NAMALWA (cell line): ENCODE measurements around the gene COL4A6.

Experiments
- DNase-seq: peaks from one replicate; pipeline ENCODE4 v3.0.0-alpha.2; 2015; ENCODE audit warnings: low spot score

Gene COL4A6

DNA sequence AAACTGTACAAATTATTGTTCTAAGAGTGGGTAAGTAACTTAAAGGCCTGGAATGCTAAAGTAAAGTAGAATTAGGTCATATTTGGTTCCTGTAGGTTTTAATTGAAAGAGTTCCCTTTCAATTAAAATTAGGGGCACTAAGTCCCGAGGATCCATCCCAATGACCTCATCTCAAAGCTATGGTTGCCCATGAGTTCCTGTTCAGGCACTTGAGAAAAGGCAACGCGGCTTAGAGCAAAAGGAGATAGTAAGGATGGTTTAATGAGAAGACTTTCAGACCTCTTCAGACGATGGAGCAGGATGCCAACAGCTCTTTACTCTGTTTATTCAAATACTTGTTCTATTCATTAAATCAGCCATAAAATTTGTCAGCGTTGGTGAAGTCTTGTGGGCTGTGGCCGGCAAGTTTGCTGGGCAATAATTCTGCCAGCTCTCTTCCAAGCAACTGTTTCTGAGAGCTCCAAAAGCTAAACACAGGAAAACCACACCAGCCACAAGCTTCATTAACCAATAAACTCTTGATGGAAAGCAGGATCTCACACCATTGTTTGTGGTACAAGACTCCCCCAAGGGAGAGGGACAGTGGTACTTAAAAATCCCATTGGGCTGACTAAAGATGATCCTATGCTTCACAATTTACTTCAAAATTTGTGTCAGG is 167.4 kb downstream of the COL4A6 start:
- no peak for DNase-seq

DNA sequence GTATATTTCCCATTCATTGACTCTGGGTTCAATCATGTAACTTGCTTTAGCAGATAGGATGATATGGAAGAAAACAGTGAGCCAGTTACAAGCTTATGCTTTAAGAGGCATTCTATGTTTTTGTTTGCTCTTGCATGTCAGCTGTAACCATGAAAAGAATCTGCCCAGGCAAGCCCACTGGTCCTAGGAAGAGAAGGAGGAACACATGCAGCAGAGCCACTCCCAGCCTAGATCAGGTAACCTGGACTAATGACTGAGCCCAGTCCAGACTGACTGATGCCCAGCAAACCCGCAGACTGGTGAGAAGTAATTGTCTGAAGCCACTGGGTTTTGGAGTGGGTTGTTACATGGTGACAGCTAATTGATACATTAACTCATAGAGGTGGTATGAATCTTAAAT is 167.9 kb downstream of the COL4A6 start:
- no peak for DNase-seq

DNA sequence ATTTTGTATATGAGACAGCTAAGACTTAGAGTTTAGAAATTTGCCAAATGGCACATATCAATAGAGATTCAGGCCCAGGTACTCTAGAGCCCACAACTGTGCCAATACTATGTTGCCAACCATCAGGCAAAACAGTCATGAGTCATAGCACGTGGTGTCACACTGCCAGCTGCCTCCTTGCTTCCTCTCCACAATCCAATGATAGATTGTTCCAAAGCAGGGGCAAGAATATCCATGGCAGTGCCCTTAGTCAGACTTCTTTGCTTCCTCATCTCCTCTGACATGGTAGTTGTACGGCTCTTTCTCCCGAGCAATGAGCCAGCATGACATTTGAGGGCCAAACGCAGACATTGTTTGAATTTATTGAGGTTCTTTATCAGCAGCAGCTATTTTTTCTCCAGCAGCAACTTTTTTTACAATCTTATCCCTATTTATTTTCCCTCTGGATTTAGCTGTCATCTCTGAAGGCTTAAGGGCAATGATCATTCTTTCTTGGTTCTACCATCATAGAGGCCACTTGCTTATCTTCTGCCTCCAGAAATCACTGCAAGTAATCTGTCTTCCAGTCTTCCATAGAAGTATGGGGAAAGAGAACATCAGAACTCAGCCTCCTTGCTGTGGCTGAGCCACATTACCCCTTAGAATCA is 169.7 kb downstream of the COL4A6 start:
- no peak for DNase-seq

DNA sequence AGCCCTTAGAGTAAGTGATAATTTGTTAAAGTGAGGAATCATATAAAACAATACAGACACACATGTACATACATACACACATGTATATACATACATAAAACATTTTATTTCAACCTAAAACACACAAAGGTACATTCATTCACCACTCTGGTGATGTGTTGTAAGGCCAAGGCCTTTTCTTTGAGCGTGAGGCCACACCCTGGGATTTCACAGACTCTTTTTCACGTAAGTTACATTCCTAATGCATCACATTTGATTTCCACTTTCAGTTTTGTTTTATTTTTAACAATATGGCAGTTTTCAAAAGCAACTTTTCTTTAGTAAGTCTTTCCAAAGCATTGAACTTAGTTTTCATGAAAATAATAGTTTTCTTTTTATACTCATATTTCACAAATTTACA is 170.7 kb downstream of the COL4A6 start:
- DNase-seq = no peak

DNA sequence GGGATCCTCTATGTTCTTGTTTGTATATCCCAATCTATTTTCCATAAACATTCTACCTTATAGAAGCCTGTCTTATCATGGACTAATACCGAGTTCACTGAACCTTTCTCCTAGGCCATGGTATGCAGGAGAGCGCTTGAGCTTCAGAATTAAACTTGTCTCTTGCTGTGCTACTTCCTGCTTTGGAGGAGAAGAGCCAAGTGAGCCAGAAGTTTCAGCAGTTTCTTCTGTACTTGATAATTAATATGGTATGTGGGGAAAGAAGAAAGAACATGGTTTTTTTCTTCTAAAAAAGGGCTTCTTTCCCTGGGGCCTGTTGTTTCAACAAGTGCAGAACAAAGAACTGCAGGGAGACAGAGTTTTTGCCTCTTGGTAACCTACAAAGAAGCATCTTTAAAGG is 173.8 kb downstream of the COL4A6 start:
- DNase-seq = no peak

DNA sequence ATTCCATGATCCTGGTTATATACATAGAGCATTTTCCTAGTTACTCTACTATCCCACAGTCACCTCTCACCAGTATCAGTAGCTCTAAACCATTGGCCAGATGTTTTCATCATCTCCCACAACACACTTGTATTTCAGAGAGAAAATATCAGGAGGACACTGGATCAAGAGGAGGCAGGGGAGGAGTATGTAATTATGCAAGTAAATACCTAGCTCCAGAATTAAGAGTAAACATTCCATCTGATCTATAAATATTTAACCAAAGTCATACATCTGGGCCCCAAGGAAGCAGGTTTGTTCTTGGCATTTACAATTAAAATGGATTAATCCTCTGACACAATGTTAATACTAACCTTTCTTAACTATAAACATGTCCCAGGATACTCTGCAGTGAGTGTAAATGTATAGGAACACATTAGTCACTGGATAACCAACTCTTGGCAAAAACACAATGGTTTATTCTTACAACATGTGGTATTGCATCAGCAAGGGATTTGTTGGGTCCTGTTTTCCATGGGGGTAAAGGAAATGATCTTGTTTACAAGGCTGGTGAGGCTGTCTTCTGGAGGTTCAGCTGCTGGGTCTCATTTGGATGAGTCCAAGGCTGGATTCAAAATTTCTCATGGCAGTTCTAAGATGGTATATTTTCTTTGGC is 176.5 kb downstream of the COL4A6 start:
- DNase-seq = no peak

DNA sequence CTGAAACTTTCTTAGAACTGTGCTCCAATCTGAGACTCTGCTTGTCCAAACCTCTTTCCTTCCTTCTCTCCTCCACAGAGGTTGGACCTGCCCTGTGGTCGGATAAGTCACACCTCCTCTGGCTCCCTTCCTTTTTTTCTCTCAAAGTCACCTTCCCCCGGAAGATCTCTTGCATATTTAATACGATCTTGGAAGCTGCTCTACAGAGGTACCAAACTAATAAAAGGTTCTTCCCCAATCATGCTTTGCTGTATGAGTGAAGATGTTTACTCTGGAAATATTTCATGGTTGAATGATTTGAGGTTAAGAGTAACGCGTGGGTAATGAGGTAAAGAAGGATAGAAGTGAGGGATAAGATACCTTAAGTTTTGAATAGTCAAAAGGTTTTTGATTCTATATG is 180.7 kb downstream of the COL4A6 start:
- DNase-seq = no peak

DNA sequence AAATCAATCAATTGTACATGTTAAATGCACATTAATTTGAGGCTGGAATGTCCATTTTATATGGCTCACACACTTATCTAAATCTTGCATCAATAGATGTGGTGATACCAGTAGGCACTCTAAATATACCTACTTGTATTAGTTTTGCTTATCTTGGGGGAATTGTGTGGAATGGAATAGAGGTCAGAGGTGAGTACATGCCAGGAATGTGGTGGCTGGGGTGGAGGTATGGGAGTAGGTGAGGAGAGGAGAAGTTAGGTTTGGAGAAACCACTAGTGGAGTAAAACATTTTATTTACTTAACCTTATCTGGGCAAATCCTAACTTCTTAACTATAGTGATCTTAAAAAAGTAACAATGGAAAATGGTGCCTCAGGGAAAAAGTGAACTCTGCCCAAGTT is 183.6 kb downstream of the COL4A6 start:
- no peak for DNase-seq

DNA sequence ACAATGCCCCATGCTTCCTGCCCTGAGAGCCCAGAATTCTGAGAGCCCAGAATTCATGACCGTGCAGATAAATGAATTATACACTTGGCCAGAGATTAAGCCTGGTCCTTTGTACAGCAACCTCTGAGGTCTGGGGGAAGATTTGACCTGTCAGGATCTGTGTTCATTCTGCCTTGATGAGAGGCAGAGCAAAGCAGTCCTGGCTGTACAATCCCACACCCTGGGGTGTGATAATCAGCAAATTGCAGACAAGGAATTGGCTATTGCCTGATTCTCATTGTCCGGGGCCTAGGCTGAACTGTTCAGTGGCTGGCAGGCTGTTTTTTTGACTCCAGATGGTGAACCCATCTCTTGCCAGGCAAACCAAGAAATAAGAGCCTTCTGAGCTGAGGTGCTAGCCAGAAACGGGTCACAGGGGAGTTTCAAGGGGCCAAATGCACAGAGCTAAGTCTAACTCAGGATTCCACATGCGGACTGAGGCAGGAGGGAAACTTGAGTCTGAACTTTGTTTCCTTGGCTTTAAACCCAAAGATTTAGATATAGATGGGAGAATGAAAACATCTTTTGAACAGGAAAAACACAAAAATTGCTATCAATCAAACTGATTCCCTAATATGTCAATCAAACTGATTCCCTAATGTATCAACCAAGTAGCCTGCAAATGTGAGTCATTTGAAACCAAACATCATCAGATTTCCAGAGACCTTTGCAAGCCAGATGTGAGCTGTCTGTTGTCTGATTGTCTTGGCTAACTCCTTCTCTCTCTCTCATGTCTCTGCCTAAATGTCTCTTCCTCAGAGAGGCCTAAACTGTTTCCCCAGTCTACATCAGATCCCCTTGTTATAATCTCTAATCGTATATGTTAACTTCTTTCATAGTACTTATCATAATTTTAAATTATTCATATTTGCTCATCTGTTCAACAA is 187.3 kb downstream of the COL4A6 start:
- no peak for DNase-seq

DNA sequence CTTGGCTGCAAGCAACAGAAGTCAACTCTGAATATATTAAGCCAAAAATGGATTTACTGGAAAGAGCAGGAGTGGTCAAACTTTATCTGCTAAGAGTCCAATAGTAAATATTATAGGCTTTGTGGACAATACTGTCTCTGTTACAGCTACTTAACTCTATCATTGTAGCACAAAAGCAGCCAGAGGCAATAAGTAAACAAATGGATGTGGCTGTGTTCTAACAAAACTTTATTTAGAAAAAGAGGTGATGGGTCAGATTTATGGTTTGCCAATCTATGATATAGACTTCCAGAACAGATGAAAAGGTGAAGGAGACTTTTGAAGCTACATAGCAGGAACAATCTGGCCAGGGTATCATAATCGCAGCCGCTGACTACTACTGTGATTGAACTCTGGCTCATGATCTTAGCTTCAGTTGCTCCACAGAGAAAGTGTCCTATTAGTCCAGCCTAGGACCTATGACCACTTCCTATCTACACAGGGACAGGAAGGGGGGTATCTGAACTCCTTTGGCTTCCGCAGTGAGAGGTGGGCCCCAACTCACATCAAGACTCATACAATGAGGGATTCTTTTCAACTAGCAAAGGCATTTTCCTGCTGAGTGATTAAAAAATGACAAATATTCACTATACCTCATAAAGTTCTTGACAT is 191.8 kb downstream of the COL4A6 start:
- no peak for DNase-seq

DNA sequence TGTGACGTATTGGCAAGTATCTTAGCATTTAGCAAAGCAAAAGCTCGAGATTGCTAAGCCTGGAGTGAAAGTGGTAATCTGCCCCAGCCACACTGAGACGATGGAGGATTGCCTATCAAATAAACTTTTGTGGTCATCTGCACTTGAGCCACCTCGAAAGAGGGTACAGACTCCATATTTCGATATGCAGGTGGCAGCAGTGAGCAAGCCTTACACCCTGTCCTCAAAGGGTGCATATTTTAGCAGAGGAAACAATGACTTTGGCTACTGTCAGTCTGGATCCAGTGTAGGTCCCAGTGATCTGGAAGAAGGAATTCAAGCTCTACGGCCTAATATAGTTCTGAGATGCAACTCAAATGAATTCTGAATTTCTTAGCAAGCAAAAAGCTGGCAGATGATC is 192.8 kb downstream of the COL4A6 start:
- DNase-seq = peak; percentile 2

DNA sequence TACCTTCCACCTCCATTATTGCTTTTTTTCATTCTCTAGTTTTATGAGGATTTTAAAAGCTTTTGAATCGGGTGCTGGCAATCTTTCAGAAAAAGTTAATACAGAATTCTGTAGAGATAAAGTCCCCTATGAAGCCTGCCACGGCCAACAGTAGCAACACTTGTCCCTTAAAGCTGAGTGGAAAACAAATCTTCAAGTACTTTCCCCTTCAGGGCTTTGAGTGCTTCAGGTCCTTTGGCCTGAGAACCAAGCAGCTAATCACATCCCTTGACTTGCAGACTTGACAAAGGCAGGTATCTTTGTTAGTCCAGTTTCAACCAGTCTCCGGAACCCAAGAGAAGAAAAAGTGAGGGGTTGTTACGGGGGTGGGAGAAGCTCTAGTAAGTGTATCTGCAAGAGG is 202.2 kb downstream of the COL4A6 start:
- no peak for DNase-seq

DNA sequence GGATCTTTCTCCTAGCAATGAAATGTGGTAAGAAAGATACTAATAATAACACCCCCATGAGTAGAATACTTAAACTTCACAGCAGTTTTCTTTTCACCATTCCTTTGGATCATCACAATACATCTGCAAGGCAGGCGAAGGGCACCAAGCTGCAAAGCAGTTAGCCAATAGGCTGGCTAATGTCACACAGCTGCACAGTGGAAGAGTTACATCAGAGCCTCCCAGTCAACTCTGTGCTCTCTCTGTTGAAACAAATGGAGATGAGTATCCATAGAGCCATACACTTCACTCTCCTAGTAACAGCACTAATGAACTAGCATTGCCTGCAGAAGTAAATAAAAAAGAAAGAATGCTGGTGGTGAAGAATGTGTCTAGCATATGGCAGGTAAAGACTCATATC is 207.6 kb downstream of the COL4A6 start:
- DNase-seq = no peak

DNA sequence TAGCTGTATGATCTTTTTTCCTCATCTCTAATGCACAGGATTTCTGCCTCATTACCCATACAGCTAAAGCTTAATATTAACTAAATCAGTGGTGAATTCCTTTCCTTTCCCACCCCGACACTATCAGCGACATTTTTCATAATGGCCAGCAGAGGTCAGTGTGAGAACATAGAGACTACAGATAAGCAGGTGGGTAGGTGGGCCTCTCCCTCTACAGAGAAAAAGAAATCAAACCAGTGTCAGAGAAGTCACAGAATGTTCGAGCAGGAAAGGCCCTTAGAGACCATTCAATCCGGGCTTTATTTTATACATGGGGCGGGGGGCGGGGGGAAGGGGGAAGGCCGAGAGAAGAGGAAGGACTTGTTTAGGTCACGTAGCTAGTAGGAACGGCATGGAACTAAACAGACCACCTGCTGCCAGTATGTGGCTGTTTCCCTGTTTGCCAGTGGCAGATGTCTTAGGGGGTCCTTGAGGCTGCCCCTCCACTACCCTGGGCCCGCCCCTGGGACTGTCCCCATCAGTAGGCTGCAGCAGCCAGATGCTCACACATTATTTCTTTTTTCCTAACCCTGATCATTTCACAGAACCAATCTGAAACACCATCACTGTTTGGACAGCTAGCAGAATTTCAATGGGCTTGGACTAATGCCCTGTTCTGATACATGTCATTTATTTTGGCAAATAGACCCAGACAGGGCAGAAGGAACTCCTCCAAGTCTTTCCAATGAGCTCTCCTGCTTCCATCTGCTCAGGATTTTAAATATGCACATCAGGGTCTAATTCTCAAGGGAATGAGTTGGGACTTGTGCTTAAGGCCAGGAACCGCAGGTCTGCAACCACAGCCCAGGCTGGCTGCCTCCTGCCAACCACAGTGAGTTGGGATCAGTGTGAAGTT is 213.2 kb downstream of the COL4A6 start:
- DNase-seq = peak; percentile 46

DNA sequence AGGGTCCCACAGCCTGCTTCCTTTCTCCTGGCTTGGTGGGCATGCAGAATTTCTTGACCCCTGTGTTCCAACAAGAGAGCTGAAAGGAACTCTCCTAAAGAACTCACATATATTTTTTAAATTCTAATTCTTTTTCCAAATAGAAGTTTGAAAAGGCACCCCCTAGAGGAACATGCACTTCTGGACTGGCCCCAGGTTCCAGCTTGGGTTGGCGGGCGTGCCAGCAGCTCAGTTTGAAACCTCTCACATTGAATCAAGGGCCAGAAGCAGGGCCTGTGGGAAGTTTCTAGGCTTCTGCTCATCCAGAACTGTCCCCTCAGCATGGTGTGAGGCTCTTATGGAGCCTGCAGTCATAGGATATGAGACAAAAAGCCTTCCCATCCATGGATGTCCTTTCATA is 214.0 kb downstream of the COL4A6 start:
- no peak for DNase-seq

DNA sequence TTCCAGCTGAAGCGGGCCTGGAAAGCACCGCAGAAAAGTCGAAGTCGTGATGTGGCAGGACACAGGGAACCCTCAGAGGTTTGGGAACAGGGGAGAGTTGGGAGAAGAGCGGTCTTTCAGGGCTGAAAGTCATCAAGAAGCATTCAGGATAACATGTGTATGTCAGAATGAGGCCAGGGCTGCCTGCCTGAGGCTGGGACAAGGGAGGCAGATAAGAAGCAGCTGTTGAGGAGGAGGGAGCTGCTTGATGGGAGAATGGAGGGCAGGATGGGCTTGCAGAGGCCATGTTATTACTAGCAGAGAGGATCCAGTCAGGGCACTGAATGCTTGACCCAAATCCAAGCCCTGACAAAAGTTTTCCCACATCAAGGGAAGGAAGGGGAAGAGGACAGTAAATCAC is 214.6 kb downstream of the COL4A6 start:
- no peak for DNase-seq

DNA sequence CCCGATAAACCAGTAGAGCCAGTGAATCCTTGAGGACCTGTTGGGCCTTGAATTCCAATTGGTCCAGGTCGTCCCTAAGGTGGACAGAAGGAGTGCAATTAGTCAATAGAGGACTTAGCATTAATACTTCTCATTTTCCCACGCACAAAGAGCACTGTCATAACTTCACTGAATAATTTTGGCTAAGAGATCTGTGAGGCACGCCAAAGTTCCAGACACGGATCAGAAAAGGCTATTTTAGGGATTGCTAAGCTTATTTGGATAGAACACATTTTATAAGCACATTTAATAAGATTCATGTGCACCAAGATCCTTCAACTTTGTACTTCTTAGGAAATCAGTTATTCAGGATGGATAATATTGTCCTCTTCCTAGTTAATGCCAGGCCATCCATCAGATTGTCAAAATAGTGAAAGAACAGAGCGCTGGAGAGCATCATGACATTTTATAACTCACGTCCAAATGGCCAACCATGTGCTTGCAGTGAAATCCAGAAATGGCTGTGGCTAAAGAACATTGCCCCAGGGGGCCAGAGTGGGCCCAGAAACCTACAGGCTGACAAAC is 216.8 kb downstream of the COL4A6 start:
- DNase-seq = no peak

DNA sequence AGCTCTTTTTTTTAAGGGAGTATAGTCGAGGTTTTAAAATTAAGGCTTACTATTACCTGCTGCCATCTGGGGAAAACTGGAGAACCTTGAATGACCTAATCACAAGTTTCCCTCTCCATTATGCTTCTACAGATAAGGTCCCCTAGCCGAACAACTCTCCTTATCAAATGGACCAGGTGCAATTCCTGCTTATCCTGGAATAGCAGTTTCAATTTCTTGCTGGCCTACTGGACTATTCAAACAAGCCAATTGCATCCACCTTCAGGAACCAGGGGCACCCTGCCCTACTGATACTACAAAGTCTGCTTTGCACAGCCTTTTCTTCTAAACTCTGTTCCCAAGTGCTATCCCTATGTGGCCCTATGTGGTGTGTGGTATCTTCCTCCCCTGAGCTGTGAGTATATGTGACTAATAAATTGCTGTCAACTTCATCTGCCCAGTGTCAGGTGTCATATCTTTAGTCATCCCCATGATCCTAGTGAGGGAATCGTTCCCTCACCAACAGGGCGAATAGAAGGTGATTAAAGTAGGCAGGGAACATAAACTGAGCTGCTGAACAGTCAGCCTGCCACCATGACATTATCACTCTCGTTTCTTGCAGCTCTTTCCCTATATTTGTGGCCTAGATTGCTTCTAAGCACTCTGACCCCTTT is 218.1 kb downstream of the COL4A6 start:
- DNase-seq = no peak

DNA sequence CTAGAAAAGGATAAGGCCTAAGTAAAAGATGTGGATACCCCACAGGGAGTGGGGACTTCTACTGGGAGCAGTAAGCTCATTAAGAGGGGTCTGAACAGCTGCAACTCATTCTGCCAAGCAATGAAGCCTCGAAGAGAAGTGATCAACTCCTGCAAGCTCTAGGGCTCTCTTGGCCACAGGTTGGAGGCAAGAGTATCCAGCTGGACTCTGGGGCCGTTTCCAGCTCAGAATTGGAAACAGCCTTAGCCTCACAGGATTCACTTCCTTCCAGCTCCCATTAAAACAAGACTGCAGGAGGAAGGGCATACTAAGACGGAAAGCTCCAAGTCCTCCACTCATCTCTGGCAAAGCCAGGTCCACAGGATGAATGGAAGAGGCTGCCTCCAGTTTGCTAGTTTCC is 220.3 kb downstream of the COL4A6 start:
- no peak for DNase-seq

DNA sequence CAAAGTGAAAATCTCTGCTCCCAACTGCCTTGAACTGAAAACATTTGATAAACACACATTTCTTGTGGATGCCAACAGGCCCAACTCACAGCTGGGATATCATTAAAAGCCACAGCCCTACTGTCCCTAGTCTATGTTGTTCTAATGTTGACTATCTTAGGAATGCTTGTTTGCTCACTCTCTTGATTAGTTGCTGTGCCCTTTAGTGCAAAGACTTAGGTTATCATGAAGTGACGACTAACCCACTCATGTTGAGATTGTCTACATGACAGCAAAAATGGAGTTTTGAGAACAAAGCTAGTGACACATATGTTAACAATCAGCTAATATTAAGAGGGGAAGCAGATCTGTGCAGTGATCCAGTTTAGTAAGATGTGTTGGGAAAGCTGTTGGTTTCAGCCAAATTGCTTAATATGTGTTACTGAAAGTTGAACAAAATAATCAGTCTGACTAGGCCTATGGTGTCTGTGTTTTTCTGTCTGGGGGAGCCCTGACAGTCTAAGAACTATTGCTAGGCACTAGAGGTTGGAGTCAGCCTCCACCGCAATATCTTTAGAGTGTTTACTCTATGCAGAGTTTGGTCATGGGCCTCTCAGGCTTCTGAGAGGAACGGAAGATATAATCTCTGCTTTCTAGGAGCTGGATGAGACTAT is 221.2 kb downstream of the COL4A6 start:
- DNase-seq = no peak
